Type B pancreatic cell (in vitro differentiated cells): ENCODE measurements around the gene PNKP. TPM values are rescaled to one million over a fixed set of nuclear protein-coding genes. Genes with fewer than 3 reads are reported as not detected.
A peak's percentile ranks its signal among the peaks of the same experiment; 100 is the strongest.
"Not testable (repeated sequence)": the region's sequence is repeated elsewhere in the genome, so short reads cannot be mapped to it uniquely, and the experiment has no call there.

Source experiments
- DNase-seq: peaks from one replicate; pipeline ENCODE4 v3.0.0; 2021; ENCODE audit warnings: mixed read lengths; ENCODE audit not compliant: unreplicated experiment; ENCODE audit errors: extremely low spot score
- H3K27ac Mint-ChIP-seq: 2 replicates; pipeline ENCODE4 v1.8.0; 2021; ENCODE audit warnings: mild to moderate bottlenecking, mixed read lengths
- H3K27me3 Mint-ChIP-seq: 2 replicates; pipeline ENCODE4 v1.8.0; 2021; ENCODE audit warnings: mixed read lengths
- H3K36me3 Mint-ChIP-seq: 2 replicates; pipeline ENCODE4 v1.8.0; 2021; ENCODE audit warnings: mixed read lengths
- H3K4me1 Mint-ChIP-seq: one replicate; pipeline ENCODE4 v1.8.0; 2021; ENCODE audit warnings: mixed read lengths; ENCODE audit not compliant: unreplicated experiment
- H3K4me3 Mint-ChIP-seq: 2 replicates; pipeline ENCODE4 v1.8.0; 2021; ENCODE audit warnings: mild to moderate bottlenecking, mixed read lengths
- H3K9me3 Mint-ChIP-seq: 2 replicates; pipeline ENCODE4 v1.8.0; 2021; ENCODE audit warnings: mixed read lengths
- total RNA-seq: library from RNA; stranded (reverse); gene quantifications from 2 replicates; pipeline ENCODE4 v1.2.1, GENCODE V29; 2021; ENCODE audit warnings: low replicate concordance
- TF ChIP-seq, protein P1 (sequence below): fragments of 200-600 bp; sonication (generic); conservative IDR thresholded peaks from 2 replicates; pipeline ENCODE4 v1.5.0; 2021; ENCODE audit warnings: antibody characterized with exemption, mild to moderate bottlenecking

Gene PNKP
- total RNA-seq, 1 donor from 2014 or later = 125 TPM

- no peak overlapping the region for H3K27ac Mint-ChIP-seq
- TF ChIP-seq, protein P1, sequence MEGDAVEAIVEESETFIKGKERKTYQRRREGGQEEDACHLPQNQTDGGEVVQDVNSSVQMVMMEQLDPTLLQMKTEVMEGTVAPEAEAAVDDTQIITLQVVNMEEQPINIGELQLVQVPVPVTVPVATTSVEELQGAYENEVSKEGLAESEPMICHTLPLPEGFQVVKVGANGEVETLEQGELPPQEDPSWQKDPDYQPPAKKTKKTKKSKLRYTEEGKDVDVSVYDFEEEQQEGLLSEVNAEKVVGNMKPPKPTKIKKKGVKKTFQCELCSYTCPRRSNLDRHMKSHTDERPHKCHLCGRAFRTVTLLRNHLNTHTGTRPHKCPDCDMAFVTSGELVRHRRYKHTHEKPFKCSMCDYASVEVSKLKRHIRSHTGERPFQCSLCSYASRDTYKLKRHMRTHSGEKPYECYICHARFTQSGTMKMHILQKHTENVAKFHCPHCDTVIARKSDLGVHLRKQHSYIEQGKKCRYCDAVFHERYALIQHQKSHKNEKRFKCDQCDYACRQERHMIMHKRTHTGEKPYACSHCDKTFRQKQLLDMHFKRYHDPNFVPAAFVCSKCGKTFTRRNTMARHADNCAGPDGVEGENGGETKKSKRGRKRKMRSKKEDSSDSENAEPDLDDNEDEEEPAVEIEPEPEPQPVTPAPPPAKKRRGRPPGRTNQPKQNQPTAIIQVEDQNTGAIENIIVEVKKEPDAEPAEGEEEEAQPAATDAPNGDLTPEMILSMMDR = no peak
- H3K4me3 Mint-ChIP-seq = no peak overlapping the region
- peaks cover 16% of the 10 kb centered on the region for H3K36me3 Mint-ChIP-seq
- DNase-seq = no peak
- peaks cover 5% of the 10 kb centered on the region for H3K4me1 Mint-ChIP-seq
- no peaks in the 10 kb centered on the region for H3K27me3 Mint-ChIP-seq
- H3K9me3 Mint-ChIP-seq = no peaks in the 10 kb centered on the region
These were observed 42.7 kb downstream of the PNKP start for GRCh38 chr19:49824662-49825061.

- H3K36me3 Mint-ChIP-seq = peaks cover 16% of the 10 kb centered on the region
- peak overlapping the region; percentile 71 for H3K27ac Mint-ChIP-seq
- H3K27me3 Mint-ChIP-seq = no peaks in the 10 kb centered on the region
- H3K4me3 Mint-ChIP-seq = peak overlapping the region; percentile 34
- DNase-seq = no peak
- TF ChIP-seq, protein P1 = no peak
- H3K9me3 Mint-ChIP-seq = no peaks in the 10 kb centered on the region
- H3K4me1 Mint-ChIP-seq = peaks cover 12% of the 10 kb centered on the region
These were observed 43.9 kb downstream of the PNKP start for GRCh38 chr19:49823472-49823871.

DNA sequence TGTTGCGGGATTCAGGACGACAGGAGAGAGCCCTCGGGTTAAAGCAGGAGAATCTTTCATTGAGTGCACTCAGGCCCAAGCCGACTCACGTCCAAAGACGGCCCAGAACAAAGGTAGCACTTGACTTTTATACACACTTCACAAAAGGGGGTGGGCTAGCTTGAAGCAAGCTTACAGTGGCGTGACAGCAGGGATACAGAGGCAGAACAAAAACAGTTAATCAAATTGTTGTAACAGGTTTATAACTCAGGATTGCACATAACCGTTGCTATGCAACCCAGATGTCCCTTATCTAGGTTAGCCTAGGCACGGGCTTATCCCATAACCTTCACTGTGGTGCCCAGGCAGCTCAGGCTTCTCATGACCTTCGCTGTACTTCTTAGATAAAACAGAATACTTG, 47.3 kb downstream of the PNKP start:
- no peaks in the 10 kb centered on the region for H3K9me3 Mint-ChIP-seq
- H3K27me3 Mint-ChIP-seq = no peaks in the 10 kb centered on the region
- DNase-seq = no peak
- peaks cover 11% of the 10 kb centered on the region for H3K4me1 Mint-ChIP-seq
- peak overlapping the region; percentile 99 for H3K27ac Mint-ChIP-seq
- TF ChIP-seq, protein P1 = no peak
- H3K4me3 Mint-ChIP-seq = peak overlapping the region; percentile 70
- H3K36me3 Mint-ChIP-seq = peaks cover 13% of the 10 kb centered on the region

DNA sequence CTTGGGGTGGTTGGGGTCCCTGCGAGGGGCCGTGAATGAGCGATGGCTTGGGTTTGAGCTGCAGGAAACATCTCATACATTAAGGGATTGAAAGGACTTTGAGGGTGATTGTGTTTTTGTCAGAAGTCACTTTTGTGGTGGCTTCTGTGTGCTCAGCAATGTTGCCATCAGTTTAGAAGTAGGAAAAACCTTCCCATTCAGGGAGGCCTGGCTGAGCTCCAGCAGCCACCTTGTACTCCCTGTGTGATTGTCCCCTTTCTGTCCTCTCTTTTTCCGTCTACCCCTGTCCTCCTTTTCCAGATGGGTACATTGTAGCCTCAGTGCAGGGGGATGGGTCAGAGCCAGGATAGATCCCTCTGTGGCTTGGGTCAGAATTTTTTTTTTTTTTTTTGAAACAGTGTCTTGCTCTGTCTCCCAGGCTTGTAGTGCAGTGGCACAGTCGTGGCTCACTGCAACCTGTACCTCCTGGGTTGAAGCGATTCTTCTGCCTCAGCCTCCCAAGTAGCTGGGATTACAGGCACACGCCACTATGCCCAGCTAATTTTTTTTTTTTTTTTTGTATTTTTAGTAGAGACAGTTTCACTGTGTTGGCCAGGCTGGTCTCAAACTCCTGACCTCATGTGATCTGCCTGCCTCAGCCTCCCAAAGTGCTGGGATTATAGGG, 47.8 kb downstream of the PNKP start:
- H3K9me3 Mint-ChIP-seq, DNase-seq, H3K27me3 Mint-ChIP-seq: not testable (repeated sequence)
- Mint-ChIP-seq H3K4me1 (peaks cover 13% of the 10 kb centered on the region), H3K4me3 (peak overlapping the region; percentile 99), H3K27ac (peak overlapping the region; percentile 99), H3K36me3 (peaks cover 13% of the 10 kb centered on the region)

GRCh38 chr19:49818649-49819370, 48.6 kb downstream of the PNKP start:
- Mint-ChIP-seq H3K4me3 (peak overlapping the region; percentile 99), H3K9me3 (no peaks in the 10 kb centered on the region), H3K27me3 (no peaks in the 10 kb centered on the region), H3K4me1 (peaks cover 14% of the 10 kb centered on the region), H3K36me3 (peaks cover 13% of the 10 kb centered on the region), H3K27ac (peak overlapping the region; percentile 99)
- DNase-seq = no peak
- TF ChIP-seq, protein P1 = no peak

DNA sequence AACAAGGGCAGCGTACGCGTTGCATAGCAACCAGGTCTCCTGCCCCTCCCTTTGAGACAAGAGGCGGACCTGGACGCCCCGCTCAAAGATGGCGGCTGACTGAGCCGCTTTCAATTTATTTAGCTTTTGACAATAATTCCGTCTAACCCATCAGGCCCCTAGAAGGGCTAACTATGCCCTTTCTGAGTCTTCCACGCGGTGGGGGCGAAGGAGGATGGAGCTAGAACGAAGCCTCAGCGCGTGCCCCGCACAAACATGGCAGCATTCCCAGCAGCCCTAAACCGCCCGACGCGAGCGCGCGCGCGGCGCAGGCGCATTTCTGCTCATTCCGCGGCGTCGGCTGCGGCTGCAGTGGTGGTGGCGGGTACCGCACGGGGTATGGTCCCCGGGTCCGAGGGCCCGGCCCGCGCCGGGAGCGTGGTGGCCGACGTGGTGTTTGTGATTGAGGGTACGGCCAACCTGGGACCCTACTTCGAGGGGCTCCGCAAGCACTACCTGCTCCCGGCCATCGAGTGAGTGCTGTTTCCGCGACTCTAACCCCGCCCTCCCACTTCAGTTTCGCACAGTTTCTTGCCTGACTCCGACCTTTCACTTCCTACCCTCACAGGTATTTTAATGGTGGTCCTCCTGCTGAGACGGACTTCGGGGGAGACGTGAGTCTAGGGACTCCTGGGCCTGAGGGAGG, 49.3 kb downstream of the PNKP start, which contains the start of gene MED25:
Gene MED25, plus strand, starts transcription at position 326 of the 685 bp plus-strand sequence. Its CDS starts 53 bp downstream, at position 379.
- TF ChIP-seq, protein P1 = peak; percentile 69
- H3K27me3 Mint-ChIP-seq = no peaks in the 10 kb centered on the region
- DNase-seq = peak; percentile 94
- H3K27ac Mint-ChIP-seq = peak within 1 kb of the TSS; percentile 99
- peaks cover 19% of the 10 kb centered on the region for H3K4me1 Mint-ChIP-seq
- H3K4me3 Mint-ChIP-seq = peak within 1 kb of the TSS; percentile 99
- no peaks in the 10 kb centered on the region for H3K9me3 Mint-ChIP-seq
- H3K36me3 Mint-ChIP-seq = peaks cover 8% of the 10 kb centered on the region
